ENCODE data around the gene PRKG1. TPM values are rescaled to one million over a fixed set of nuclear protein-coding genes. Genes with fewer than 3 reads are reported as not detected.

The PRKG1 gene
- total and polyA plus RNA-seq, 2 experiments from 2014 or later, result 18.2 to 21.1 TPM

GRCh38 chr10:51523440-51523839 lies 449.2 kb downstream of the PRKG1 start:
- Histone ChIP-seq H3K4me2 (no peak overlapping the region), H3K27me3 (ENCODE audit: insufficient read depth) (no peaks in the 10 kb centered on the region), H3K9me2 (ENCODE audit: insufficient read depth) (no peaks in the 10 kb centered on the region), H4K20me1 (replicated peaks; ENCODE audit: insufficient read depth) (no peaks in the 10 kb centered on the region), H3K4me1 (ENCODE audit: insufficient read depth) (no peaks in the 10 kb centered on the region), H3K79me2 (replicated peaks; ENCODE audit: insufficient read depth) (no peaks in the 10 kb centered on the region), H3F3A (replicated peaks; ENCODE audit: low read depth) (no peaks in the 10 kb centered on the region), H3K36me3 (ENCODE audit: insufficient read depth) (no peaks in the 10 kb centered on the region), H3K27ac (ENCODE audit: low read depth) (no peak overlapping the region), H2AFZ (no peak overlapping the region), H3K4me3 (no peak overlapping the region)
- ATAC-seq (no peak), DNase-seq (ENCODE audit: low spot score) (no peak)
- H3K27ac Mint-ChIP-seq, result no peak overlapping the region
- no peaks in the 10 kb centered on the region for H3K27me3 Mint-ChIP-seq (ENCODE audit: insufficient read depth, low read depth, poor library complexity)
- H3K4me3 Mint-ChIP-seq, result no peak overlapping the region
- TF ChIP-seq JUNB (IDR thresholded peaks at IDR 0.05; ENCODE audit: unreplicated experiment), result no peak
- no peaks in the 10 kb centered on the region for H3K36me3 Mint-ChIP-seq (ENCODE audit: low read depth)
- no peaks in the 10 kb centered on the region for H3K9me3 Mint-ChIP-seq
- H3K4me1 Mint-ChIP-seq, result peaks cover 13% of the 10 kb centered on the region; the same call in 2 of the 3 replicates

DNA sequence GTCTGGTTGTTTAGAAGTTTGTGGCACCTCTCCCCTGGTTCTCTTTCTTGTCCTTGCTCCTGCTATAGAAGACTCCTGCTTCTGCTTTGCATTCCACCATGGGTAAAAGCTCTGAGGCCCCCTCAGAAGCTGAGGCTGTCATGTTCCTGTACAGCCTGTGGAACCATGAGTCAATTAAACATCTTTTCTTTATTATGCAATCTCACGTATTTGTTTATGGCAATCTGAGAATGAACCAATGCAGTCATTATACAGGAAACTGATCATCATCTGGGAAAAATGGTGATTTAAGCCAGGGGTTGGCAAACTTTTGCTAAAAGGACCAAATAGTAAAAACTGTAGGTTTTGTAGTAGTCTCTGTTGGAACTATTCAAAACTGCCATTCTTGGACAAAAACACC lies 449.8 kb downstream of the PRKG1 start:
- H3K36me3 Mint-ChIP-seq (ENCODE audit: low read depth), result no peaks in the 10 kb centered on the region
- Histone ChIP-seq H3K27me3 (ENCODE audit: insufficient read depth) (no peaks in the 10 kb centered on the region), H2AFZ (no peak overlapping the region), H3K4me2 (no peak overlapping the region), H3K4me3 (no peak overlapping the region), H3K27ac (ENCODE audit: low read depth) (no peak overlapping the region), H4K20me1 (replicated peaks; ENCODE audit: insufficient read depth) (no peaks in the 10 kb centered on the region), H3F3A (replicated peaks; ENCODE audit: low read depth) (no peaks in the 10 kb centered on the region), H3K4me1 (ENCODE audit: insufficient read depth) (no peaks in the 10 kb centered on the region), H3K79me2 (replicated peaks; ENCODE audit: insufficient read depth) (no peaks in the 10 kb centered on the region), H3K36me3 (ENCODE audit: insufficient read depth) (no peaks in the 10 kb centered on the region), H3K9me2 (ENCODE audit: insufficient read depth) (no peaks in the 10 kb centered on the region)
- no peaks in the 10 kb centered on the region for H3K9me3 Mint-ChIP-seq
- no peak overlapping the region for H3K4me3 Mint-ChIP-seq
- ATAC-seq (no peak), DNase-seq (ENCODE audit: low spot score) (no peak)
- no peak overlapping the region for H3K27ac Mint-ChIP-seq
- peaks cover 16% of the 10 kb centered on the region; the same call in 2 of the 3 replicates for H3K4me1 Mint-ChIP-seq
- no peaks in the 10 kb centered on the region for H3K27me3 Mint-ChIP-seq (ENCODE audit: insufficient read depth, low read depth, poor library complexity)
- TF ChIP-seq JUNB (IDR thresholded peaks at IDR 0.05; ENCODE audit: unreplicated experiment), result no peak
- no peak for TF ChIP-seq NANOG (IDR thresholded peaks at IDR 0.05; ENCODE audit: borderline replicate concordance)
- TF ChIP-seq ZNF114 (CRISPR knock-in tag; IDR thresholded peaks at IDR 0.05), result no peak
- TF ChIP-seq, protein P1, sequence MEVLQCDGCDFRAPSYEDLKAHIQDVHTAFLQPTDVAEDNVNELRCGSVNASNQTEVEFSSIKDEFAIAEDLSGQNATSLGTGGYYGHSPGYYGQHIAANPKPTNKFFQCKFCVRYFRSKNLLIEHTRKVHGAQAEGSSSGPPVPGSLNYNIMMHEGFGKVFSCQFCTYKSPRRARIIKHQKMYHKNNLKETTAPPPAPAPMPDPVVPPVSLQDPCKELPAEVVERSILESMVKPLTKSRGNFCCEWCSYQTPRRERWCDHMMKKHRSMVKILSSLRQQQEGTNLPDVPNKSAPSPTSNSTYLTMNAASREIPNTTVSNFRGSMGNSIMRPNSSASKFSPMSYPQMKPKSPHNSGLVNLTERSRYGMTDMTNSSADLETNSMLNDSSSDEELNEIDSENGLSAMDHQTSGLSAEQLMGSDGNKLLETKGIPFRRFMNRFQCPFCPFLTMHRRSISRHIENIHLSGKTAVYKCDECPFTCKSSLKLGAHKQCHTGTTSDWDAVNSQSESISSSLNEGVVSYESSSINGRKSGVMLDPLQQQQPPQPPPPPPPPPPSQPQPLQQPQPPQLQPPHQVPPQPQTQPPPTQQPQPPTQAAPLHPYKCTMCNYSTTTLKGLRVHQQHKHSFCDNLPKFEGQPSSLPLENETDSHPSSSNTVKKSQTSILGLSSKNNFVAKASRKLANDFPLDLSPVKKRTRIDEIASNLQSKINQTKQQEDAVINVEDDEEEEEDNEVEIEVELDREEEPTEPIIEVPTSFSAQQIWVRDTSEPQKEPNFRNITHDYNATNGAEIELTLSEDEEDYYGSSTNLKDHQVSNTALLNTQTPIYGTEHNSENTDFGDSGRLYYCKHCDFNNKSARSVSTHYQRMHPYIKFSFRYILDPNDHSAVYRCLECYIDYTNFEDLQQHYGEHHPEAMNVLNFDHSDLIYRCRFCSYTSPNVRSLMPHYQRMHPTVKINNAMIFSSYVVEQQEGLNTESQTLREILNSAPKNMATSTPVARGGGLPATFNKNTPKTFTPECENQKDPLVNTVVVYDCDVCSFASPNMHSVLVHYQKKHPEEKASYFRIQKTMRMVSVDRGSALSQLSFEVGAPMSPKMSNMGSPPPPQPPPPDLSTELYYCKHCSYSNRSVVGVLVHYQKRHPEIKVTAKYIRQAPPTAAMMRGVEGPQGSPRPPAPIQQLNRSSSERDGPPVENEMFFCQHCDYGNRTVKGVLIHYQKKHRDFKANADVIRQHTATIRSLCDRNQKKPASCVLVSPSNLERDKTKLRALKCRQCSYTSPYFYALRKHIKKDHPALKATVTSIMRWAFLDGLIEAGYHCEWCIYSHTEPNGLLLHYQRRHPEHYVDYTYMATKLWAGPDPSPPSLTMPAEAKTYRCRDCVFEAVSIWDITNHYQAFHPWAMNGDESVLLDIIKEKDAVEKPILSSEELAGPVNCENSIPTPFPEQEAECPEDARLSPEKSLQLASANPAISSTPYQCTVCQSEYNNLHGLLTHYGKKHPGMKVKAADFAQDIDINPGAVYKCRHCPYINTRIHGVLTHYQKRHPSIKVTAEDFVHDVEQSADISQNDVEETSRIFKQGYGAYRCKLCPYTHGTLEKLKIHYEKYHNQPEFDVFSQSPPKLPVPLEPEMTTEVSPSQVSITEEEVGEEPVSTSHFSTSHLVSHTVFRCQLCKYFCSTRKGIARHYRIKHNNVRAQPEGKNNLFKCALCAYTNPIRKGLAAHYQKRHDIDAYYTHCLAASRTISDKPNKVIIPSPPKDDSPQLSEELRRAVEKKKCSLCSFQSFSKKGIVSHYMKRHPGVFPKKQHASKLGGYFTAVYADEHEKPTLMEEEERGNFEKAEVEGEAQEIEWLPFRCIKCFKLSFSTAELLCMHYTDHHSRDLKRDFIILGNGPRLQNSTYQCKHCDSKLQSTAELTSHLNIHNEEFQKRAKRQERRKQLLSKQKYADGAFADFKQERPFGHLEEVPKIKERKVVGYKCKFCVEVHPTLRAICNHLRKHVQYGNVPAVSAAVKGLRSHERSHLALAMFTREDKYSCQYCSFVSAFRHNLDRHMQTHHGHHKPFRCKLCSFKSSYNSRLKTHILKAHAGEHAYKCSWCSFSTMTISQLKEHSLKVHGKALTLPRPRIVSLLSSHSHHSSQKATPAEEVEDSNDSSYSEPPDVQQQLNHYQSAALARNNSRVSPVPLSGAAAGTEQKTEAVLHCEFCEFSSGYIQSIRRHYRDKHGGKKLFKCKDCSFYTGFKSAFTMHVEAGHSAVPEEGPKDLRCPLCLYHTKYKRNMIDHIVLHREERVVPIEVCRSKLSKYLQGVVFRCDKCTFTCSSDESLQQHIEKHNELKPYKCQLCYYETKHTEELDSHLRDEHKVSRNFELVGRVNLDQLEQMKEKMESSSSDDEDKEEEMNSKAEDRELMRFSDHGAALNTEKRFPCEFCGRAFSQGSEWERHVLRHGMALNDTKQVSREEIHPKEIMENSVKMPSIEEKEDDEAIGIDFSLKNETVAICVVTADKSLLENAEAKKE (CRISPR knock-in tag; IDR thresholded peaks at IDR 0.05), result no peak
- no peak for TF ChIP-seq EZH2phosphoT487 (IDR thresholded peaks at IDR 0.05; ENCODE audit: unreplicated experiment)
- no peak for TF ChIP-seq ZNF331 (CRISPR knock-in tag; IDR thresholded peaks at IDR 0.05; ENCODE audit: low read depth)
- no peak for TF ChIP-seq STAT1 (IDR thresholded peaks at IDR 0.05; ENCODE audit: unreplicated experiment)
- TF ChIP-seq EZH2 (IDR thresholded peaks at IDR 0.05; ENCODE audit: low read depth, unreplicated experiment), result no peak
- TF ChIP-seq, protein P2, sequence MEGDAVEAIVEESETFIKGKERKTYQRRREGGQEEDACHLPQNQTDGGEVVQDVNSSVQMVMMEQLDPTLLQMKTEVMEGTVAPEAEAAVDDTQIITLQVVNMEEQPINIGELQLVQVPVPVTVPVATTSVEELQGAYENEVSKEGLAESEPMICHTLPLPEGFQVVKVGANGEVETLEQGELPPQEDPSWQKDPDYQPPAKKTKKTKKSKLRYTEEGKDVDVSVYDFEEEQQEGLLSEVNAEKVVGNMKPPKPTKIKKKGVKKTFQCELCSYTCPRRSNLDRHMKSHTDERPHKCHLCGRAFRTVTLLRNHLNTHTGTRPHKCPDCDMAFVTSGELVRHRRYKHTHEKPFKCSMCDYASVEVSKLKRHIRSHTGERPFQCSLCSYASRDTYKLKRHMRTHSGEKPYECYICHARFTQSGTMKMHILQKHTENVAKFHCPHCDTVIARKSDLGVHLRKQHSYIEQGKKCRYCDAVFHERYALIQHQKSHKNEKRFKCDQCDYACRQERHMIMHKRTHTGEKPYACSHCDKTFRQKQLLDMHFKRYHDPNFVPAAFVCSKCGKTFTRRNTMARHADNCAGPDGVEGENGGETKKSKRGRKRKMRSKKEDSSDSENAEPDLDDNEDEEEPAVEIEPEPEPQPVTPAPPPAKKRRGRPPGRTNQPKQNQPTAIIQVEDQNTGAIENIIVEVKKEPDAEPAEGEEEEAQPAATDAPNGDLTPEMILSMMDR (conservative IDR thresholded peaks at IDR 0.05; ENCODE audit: low read depth in 2 of 2), result no peak
- TF ChIP-seq ETS1 (IDR thresholded peaks at IDR 0.05), result no peak
- no peak for TF ChIP-seq POLR2AphosphoS5 (IDR thresholded peaks at IDR 0.05; ENCODE audit: low read depth)

Data from GM23338 (cell line).